GM13977 (cell line): ENCODE measurements around the gene NGEF.

Experiments
- DNase-seq: peaks from one replicate; pipeline ENCODE4 v3.0.0; 2012; ENCODE audit warnings: low spot score
- CTCF ChIP-seq: IDR thresholded peaks from 2 replicates; pipeline ENCODE4 v1.5.1; 2012; ENCODE audit warnings: mild to moderate bottlenecking, control low read depth; ENCODE audit not compliant: insufficient read depth; ENCODE audit errors: extremely low read depth, missing control alignments
- in situ Hi-C: fragments of 300-500 bp; cut with MboI; formaldehyde crosslinking; loops from one replicate; pipeline ENCODE4 v1.12.0; 2022; ENCODE audit warnings: low sequenced_read_pairs, low pct_unique_long_range_greater_than_20kb, mixed read lengths, inconsistent platforms; ENCODE audit not compliant: unreplicated experiment

NGEF gene

GRCh38 chr2:232890896-232891601 lies 122.0 kb downstream of the NGEF start:
- DNase-seq, result no peak
- no peak for TF ChIP-seq CTCF
- in situ Hi-C loops, result no loop called here

GRCh38 chr2:232890536-232890895 lies 122.5 kb downstream of the NGEF start:
- in situ Hi-C loops, result no loop called here
- no peak for DNase-seq
- TF ChIP-seq CTCF, result no peak

- in situ Hi-C loops, result no loop called here
- TF ChIP-seq CTCF, result no peak
- no peak for DNase-seq
These were observed 123.1 kb downstream of the NGEF start for GRCh38 chr2:232889876-232890401.

GRCh38 chr2:232888839-232889529 lies 124.1 kb downstream of the NGEF start:
- TF ChIP-seq CTCF, result no peak
- DNase-seq, result no peak
- in situ Hi-C loops, result no loop called here

GRCh38 chr2:232888099-232888836 lies 124.8 kb downstream of the NGEF start:
- in situ Hi-C loops, result no loop called here
- no peak for TF ChIP-seq CTCF
- no peak for DNase-seq

GRCh38 chr2:232887171-232887850 lies 125.7 kb downstream of the NGEF start:
- DNase-seq, result no peak
- in situ Hi-C loops, result no loop called here

More at GRCh38 chr2:232887171-232887850, 125.7 kb downstream of the NGEF start:
- TF ChIP-seq CTCF, result no peak
